Endothelial cell of umbilical vein (primary cell): Measurements from ENCODE around the gene PRDM16.

Source experiments
- CTCF ChIP-seq, 2 donors: IDR thresholded peaks; 1 replicate in 1 of 2; 2 replicates in 1 of 2; pipeline ENCODE4 v1.5.1; 2011; ENCODE audit warnings: low read length in 2 of 2, mild to moderate bottlenecking in 2 of 2, moderate library complexity in 2 of 2, control low read depth in 1 of 2, inconsistent platforms in 1 of 2, low read depth in 1 of 2; ENCODE audit not compliant: insufficient read depth in 1 of 2; ENCODE audit errors: extremely low read depth in 1 of 2
- EZH2 ChIP-seq: IDR thresholded peaks from 2 replicates; pipeline ENCODE4 v1.6.1; 2012; ENCODE audit warnings: borderline replicate concordance, low read depth, mild to moderate bottlenecking, moderate library complexity, low read length, inconsistent platforms; ENCODE audit not compliant: severe bottlenecking
- FOS ChIP-seq: IDR thresholded peaks from 2 replicates; pipeline ENCODE4 v1.6.1; 2011; ENCODE audit warnings: mild to moderate bottlenecking, low read length, moderate library complexity, borderline replicate concordance; ENCODE audit not compliant: insufficient read depth
- GATA2 ChIP-seq: IDR thresholded peaks from 2 replicates; pipeline ENCODE4 v1.7.0; 2011; ENCODE audit warnings: low read depth, mild to moderate bottlenecking, moderate library complexity, mixed read lengths, low read length; ENCODE audit not compliant: insufficient read length, insufficient read depth
- JUN ChIP-seq: IDR thresholded peaks from 2 replicates; pipeline ENCODE4 v1.6.1; 2011; ENCODE audit warnings: borderline replicate concordance, low read depth; ENCODE audit not compliant: insufficient read length, insufficient read depth
- MYC ChIP-seq: IDR thresholded peaks from one replicate; pipeline ENCODE4 v1.6.1; 2011; ENCODE audit warnings: mild to moderate bottlenecking, low read depth, low read length
- POLR2A ChIP-seq: IDR thresholded peaks from 2 replicates; pipeline ENCODE4 v1.6.1; 2012; ENCODE audit warnings: low read depth, mild to moderate bottlenecking, control low read depth, low read length
- POLR2AphosphoS5 ChIP-seq: IDR thresholded peaks from 2 replicates; pipeline ENCODE4 v1.6.1; 2012; ENCODE audit warnings: low read depth, mild to moderate bottlenecking, control low read depth, low read length, moderate library complexity; ENCODE audit not compliant: insufficient read depth
- TF ChIP-seq, protein P1 (sequence below): IDR thresholded peaks from 2 replicates; pipeline ENCODE4 v1.6.1; 2011; ENCODE audit not compliant: insufficient read depth, insufficient read length

GRCh38 chr1:3350506-3351261 is 281.7 kb downstream of the PRDM16 start:
- no peak for TF ChIP-seq CTCF (IDR thresholded peaks at IDR 0.05; ENCODE audit: extremely low read depth in 1 of 2, insufficient read depth in 1 of 2, low read depth in 1 of 2, low read length in 2 of 2)
- TF ChIP-seq, protein P1, sequence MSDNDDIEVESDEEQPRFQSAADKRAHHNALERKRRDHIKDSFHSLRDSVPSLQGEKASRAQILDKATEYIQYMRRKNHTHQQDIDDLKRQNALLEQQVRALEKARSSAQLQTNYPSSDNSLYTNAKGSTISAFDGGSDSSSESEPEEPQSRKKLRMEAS, result no peak
- no peak for TF ChIP-seq POLR2AphosphoS5
- no peak for TF ChIP-seq JUN
- TF ChIP-seq POLR2A, result no peak
- no peak for TF ChIP-seq GATA2
- no peak for TF ChIP-seq MYC
- no peak for TF ChIP-seq EZH2
- no peak for TF ChIP-seq FOS
